ENCODE data around the gene EEF2K. TPM values are rescaled to one million over a fixed set of nuclear protein-coding genes. Genes with fewer than 3 reads are reported as not detected.

EEF2K gene
- total RNA-seq, 2 experiments from 2014 or later: 10.1 to 13.2 TPM

- H3K9me3 Mint-ChIP-seq: no peaks in the 10 kb centered on the region
- no peak for DNase-seq
- Histone ChIP-seq H3K4me1 (ENCODE audit: insufficient read depth, low read length) (peaks cover 32% of the 10 kb centered on the region), H3K4me3 (ENCODE audit: low read length) (no peak overlapping the region), H3K36me3 (ENCODE audit: insufficient read depth, low read length) (peaks cover 18% of the 10 kb centered on the region), H3K27ac (ENCODE audit: low read depth in 1 of 2, low read length in 2 of 2) (no peak overlapping the region), H3K27me3 (ENCODE audit: control insufficient read depth in 1 of 2, insufficient read depth in 2 of 2, low read length in 2 of 2) (no peaks in the 10 kb centered on the region), H3K9me3 (ENCODE audit: control insufficient read depth in 1 of 2, insufficient read depth in 1 of 2, low read length in 2 of 2) (no peaks in the 10 kb centered on the region)
- no peak overlapping the region for H3K27ac Mint-ChIP-seq
- no peak for ATAC-seq (ENCODE audit: poor library complexity)
- TF ChIP-seq, protein P1, sequence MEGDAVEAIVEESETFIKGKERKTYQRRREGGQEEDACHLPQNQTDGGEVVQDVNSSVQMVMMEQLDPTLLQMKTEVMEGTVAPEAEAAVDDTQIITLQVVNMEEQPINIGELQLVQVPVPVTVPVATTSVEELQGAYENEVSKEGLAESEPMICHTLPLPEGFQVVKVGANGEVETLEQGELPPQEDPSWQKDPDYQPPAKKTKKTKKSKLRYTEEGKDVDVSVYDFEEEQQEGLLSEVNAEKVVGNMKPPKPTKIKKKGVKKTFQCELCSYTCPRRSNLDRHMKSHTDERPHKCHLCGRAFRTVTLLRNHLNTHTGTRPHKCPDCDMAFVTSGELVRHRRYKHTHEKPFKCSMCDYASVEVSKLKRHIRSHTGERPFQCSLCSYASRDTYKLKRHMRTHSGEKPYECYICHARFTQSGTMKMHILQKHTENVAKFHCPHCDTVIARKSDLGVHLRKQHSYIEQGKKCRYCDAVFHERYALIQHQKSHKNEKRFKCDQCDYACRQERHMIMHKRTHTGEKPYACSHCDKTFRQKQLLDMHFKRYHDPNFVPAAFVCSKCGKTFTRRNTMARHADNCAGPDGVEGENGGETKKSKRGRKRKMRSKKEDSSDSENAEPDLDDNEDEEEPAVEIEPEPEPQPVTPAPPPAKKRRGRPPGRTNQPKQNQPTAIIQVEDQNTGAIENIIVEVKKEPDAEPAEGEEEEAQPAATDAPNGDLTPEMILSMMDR (IDR thresholded peaks at IDR 0.05): no peak
- peaks cover 42% of the 10 kb centered on the region for H3K36me3 Mint-ChIP-seq (ENCODE audit: low read depth)
- peaks cover 19% of the 10 kb centered on the region for H3K4me1 Mint-ChIP-seq (ENCODE audit: low read depth)
- POLR2A ChIA-PET: no interaction called here
- no peaks in the 10 kb centered on the region for H3K27me3 Mint-ChIP-seq
- intact Hi-C loops (cut with DNase I, micrococcal nuclease): no loop called here
- H3K4me3 Mint-ChIP-seq: no peak overlapping the region
- CTCF ChIA-PET: interaction anchor here (1.4 kb wide), 1 partner anchor 30 kb away, joined by 3 read pairs; the partner anchor contains the start of gene POLR3E
These were observed 60.5 kb downstream of the EEF2K start for GRCh38 chr16:22266546-22266945.

GRCh38 chr16:22267764-22268163 lies 61.7 kb downstream of the EEF2K start:
- CTCF ChIA-PET: no interaction called here
- POLR2A ChIA-PET: no interaction called here
- peaks cover 49% of the 10 kb centered on the region for H3K36me3 Mint-ChIP-seq (ENCODE audit: low read depth)
- H3K9me3 Mint-ChIP-seq: no peaks in the 10 kb centered on the region
- Histone ChIP-seq H3K9me3 (ENCODE audit: control insufficient read depth in 1 of 2, insufficient read depth in 1 of 2, low read length in 2 of 2) (no peaks in the 10 kb centered on the region), H3K4me3 (ENCODE audit: low read length) (no peak overlapping the region), H3K27ac (ENCODE audit: low read depth in 1 of 2, low read length in 2 of 2) (no peak overlapping the region), H3K27me3 (ENCODE audit: control insufficient read depth in 1 of 2, insufficient read depth in 2 of 2, low read length in 2 of 2) (no peaks in the 10 kb centered on the region), H3K36me3 (ENCODE audit: insufficient read depth, low read length) (peaks cover 16% of the 10 kb centered on the region), H3K4me1 (ENCODE audit: insufficient read depth, low read length) (peaks cover 21% of the 10 kb centered on the region)
- H3K27ac Mint-ChIP-seq: no peak overlapping the region
- ATAC-seq (ENCODE audit: poor library complexity) (no peak), DNase-seq (no peak)
- no peak overlapping the region for H3K4me3 Mint-ChIP-seq
- intact Hi-C loops (cut with DNase I, micrococcal nuclease): no loop called here
- TF ChIP-seq, protein P1 (IDR thresholded peaks at IDR 0.05): no peak
- H3K4me1 Mint-ChIP-seq (ENCODE audit: low read depth): peaks cover 15% of the 10 kb centered on the region
- no peaks in the 10 kb centered on the region for H3K27me3 Mint-ChIP-seq

DNA sequence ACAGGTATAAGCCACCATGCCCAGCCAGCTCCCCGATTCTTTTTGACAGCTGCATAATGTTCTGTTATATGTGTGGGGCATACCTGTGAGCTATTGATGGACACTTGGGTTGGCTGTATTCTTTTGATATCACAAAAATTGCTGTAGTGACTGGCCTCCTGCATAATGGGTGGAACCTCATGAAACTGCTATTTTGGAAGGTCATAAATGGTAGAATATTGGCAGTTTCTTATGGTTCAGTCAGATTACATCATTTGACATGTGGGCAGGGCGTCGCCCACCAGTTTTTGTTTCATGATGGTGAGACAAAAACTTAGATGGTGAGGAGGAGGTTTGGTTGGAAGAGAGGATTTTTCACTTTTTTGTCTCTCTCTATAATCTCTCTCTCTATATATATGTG lies 64.4 kb downstream of the EEF2K start:
- Histone ChIP-seq H3K4me1 (ENCODE audit: insufficient read depth, low read length) (peaks cover 3% of the 10 kb centered on the region), H3K4me3 (ENCODE audit: low read length) (no peak overlapping the region), H3K36me3 (ENCODE audit: insufficient read depth, low read length) (peaks cover 27% of the 10 kb centered on the region), H3K9me3 (ENCODE audit: control insufficient read depth in 1 of 2, insufficient read depth in 1 of 2, low read length in 2 of 2) (no peaks in the 10 kb centered on the region), H3K27me3 (ENCODE audit: control insufficient read depth in 1 of 2, insufficient read depth in 2 of 2, low read length in 2 of 2) (no peaks in the 10 kb centered on the region), H3K27ac (ENCODE audit: low read depth in 1 of 2, low read length in 2 of 2) (no peak overlapping the region)
- Mint-ChIP-seq H3K27ac (no peak overlapping the region), H3K9me3 (no peaks in the 10 kb centered on the region), H3K4me1 (ENCODE audit: low read depth) (no peaks in the 10 kb centered on the region), H3K27me3 (no peaks in the 10 kb centered on the region), H3K4me3 (no peak overlapping the region), H3K36me3 (ENCODE audit: low read depth) (peaks cover 40% of the 10 kb centered on the region)
- DNase-seq: no peak
- ChIA-PET CTCF (no interaction called here), POLR2A (interaction anchor here (0.7 kb wide), 1 partner anchor 222 kb away, joined by 3 read pairs; no protein-coding TSS in a partner anchor)
- intact Hi-C loops (cut with DNase I, micrococcal nuclease): no loop called here
- ATAC-seq (ENCODE audit: poor library complexity): no peak
- TF ChIP-seq, protein P1 (IDR thresholded peaks at IDR 0.05): no peak
